HG03575 (cell line): Measurements from ENCODE around the gene DDOST.
"Not testable (repeated sequence)": the region's sequence is repeated elsewhere in the genome, so short reads cannot be mapped to it uniquely, and the experiment has no call there.

Experiments used
- ATAC-seq: cut with Tn5 transposase; IDR thresholded peaks from one replicate; pipeline ENCODE4 v1.9.1; 2021; ENCODE audit not compliant: unreplicated experiment, insufficient number of reproducible peaks, low FRiP score; ENCODE audit errors: extremely low read depth

Gene DDOST

GRCh38 chr1:20695515-20695914, 34.3 kb upstream of the DDOST start:
- ATAC-seq: no peak

- no peak for ATAC-seq
These were observed 32.5 kb upstream of the DDOST start for GRCh38 chr1:20693623-20694022.

- ATAC-seq: no peak
These were observed 30.7 kb upstream of the DDOST start for GRCh38 chr1:20691872-20692271.

DNA sequence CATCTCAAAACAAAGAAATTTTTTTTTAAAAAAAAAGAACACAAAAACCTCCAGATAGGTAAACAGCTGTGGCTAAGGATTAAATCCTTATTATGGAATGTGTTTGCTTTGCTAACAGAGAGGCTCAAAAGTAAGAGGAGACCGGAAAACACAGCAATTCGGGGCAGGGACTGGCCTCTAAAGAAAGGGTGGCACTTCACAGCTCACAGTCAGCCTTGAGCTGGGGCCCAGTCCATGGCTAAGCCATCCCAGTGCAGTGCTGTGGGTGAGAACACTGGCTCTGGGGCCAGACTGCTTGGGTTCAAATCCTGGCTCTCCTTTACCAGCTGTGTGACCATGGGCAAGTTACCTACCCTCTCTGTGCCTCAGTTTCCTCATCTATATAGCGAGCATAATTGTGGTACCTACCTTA, 28.5 kb upstream of the DDOST start:
- no peak for ATAC-seq

GRCh38 chr1:20686883-20687725, 25.9 kb upstream of the DDOST start:
- ATAC-seq: no peak

DNA sequence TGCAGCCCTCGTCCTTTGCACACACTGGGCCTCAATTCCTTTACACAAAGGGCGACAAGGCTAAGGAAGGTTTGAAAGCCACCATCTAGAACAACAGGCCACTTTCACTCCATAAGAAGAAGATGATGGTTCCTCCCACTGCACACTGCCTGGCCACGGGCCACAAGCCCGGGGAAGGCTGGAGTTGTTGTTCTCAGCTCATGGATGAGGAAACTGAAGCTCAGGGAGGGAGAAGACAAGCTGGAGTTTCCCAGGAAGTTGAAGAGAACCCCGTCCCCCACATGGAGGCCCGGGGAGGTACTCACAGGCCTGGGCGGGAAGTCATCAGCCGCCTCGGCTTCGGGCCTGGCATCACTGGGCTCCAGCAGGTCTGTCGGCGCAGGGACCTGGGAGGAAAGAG, 24.6 kb upstream of the DDOST start:
- no peak for ATAC-seq

GRCh38 chr1:20685099-20685662, 24.0 kb upstream of the DDOST start:
- no peak for ATAC-seq

GRCh38 chr1:20684651-20685050, 23.5 kb upstream of the DDOST start:
- no peak for ATAC-seq

DNA sequence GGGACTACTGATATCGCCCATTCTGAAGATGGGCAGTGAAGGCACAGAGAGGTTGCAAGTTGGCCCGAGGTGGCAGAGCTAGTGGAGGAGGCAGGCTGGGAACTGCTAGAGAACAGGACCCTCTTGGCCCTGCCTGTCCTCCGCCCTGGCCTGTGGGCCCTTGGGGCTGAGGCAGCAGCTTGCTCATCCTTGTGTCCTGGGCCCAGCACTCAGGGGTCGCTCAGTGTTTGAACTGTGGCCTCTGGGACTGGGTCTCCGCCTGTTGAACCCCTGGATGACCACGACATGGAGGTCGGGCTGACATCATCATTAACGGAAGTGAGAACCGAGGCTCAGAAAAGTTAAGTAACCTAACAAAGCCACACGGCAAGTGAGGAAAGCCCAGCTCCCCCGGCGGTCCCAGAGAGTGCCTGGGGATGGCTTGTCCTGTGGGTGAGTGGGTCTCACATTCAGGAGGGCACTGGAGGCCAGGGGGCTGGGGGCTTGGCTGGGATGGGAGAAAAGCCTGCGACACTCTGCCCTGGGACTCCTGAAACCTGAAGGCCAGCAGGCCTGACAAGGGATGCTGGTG, 23.0 kb upstream of the DDOST start:
- ATAC-seq: no peak

DNA sequence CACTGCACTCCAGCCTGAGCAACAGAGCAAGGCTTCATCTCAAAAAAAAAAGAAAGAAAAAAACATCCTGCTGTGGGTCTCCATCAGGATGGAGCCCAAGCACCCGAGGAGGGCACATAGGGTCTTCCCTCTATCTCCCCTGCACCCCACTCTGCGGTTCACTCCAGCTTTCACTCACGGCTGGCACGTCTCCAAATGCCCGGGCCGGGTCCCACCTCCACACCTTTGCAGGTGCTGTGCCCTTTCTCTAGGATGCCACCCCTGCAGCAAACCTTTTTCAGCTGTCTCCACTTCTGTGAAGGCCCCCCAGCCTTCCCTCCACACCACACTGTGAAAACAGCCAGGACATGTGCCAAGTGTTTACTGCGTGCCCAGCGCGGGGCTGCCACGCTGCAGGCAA, 22.4 kb upstream of the DDOST start:
- ATAC-seq: no peak

DNA sequence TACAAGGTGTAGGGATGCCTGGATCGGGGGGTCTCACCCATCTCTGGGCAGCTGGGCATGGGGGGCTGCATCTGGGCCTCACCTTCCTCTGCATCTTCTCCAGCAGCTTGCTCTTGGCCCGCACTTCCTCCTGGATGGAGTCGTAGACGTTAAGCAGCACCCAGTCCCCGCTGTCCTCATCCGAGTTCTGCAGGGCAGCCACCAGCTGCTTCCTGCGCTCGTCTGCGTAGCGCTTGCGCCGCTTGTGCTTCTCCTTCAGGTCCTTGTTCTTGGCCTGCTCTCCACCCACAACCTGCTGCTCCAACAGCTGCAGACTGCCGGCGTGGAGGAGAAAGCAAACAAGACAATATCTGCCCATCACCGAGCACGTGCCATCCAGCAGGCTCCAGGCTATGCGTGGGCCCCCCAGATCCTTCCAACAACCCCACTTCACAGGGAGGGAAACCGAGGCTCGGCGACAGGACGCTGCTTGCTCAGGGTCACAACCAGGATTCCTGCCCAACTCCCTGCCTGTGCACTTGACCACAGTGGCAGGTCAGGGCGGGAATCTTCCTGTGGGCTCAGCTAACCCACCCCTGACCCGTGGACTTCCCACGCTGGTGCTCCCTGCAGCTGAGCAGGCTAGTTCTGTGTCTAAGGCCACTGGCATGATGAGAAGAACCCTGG, 21.5 kb upstream of the DDOST start:
- no peak for ATAC-seq

DNA sequence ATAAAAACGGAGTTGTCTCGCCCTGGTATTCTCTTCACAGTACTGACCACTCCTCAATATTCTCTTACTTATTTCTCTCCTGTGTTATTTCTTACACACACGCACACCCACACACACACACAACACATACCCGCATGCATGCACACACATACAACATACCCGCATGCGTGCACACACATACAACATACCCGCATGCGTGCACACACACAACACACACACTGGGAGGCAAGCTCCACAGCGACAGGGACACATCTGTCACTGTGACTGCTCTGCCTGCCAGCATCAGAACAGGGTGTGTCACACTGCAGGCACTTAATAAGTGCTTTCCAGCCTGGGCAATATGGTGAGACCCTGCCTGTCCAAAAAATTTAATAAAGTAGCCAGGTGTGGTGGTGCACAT, 20.8 kb upstream of the DDOST start:
- no peak for ATAC-seq

GRCh38 chr1:20680269-20680668, 19.1 kb upstream of the DDOST start:
- no peak for ATAC-seq

- no peak for ATAC-seq
These were observed 17.4 kb upstream of the DDOST start for GRCh38 chr1:20678599-20678998.

DNA sequence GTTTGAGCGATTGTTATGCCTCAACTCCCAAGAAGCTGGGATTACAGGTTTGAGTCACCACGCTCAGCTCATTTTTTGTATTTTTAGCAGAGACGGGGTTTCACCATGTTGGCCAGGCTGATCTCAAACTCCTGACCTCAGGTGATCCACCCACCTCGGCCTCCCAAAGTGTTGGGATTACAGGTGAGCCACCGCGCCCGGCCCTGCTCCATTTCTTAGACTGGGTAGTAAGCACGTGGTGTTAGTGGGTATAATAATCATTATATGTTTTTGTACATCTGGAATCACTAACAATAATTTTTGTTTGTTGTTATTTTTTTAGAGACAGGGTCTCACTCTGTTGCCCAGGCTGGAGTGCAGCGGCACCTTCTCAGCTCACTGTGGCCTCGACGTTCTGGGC, 12.5 kb upstream of the DDOST start:
- not testable (repeated sequence) for ATAC-seq

GRCh38 chr1:20672265-20672632, 11.1 kb upstream of the DDOST start:
- ATAC-seq: no peak

GRCh38 chr1:20670936-20671335, 9.8 kb upstream of the DDOST start:
- no peak for ATAC-seq

- ATAC-seq: no peak
These were observed 7.4 kb upstream of the DDOST start for GRCh38 chr1:20668581-20668980.

- ATAC-seq: no peak
These were observed 5.6 kb upstream of the DDOST start for GRCh38 chr1:20666804-20667203.

DNA sequence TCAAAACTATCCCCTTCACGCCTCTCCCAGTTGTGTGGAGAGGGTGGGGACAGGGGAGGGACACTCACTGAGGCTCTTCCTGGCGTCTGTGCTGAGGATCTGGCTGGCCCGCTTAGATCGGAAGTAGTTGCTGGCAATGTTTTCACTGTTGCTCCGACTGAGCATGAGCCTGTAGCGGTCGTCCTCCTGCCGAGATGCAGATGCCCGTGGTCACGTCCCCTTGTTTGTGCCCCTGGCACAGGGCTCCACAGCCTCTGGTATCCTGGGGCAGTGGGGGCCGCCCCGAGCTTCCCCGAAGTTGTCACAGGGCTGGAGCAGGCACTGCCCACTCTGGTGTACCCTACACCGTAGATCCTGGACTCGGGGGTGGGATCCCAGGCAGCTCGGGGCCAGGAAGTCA, 5.0 kb upstream of the DDOST start:
- ATAC-seq: no peak
